Activated CD8-positive, alpha-beta T cell treated with anti-CD3 and anti-CD28 coated beads for 36 hours (primary cell): ENCODE measurements around the gene NKD2. TPM values are rescaled to one million over a fixed set of nuclear protein-coding genes. Genes with fewer than 3 reads are reported as not detected.

Source experiments
- ATAC-seq: fragments of 200-7000 bp; cut with Tn5 transposase; one replicate; pipeline ENCODE4 v1.10.0; 2021; ENCODE audit warnings: mild to moderate bottlenecking, moderate library complexity
- CTCF ChIA-PET: fragments of 350-600 bp; sonication (Branson Sonifier 250); formaldehyde crosslinking; loops from one replicate; lab custom pipeline; 2021; ENCODE audit warnings: antibody characterized with exemption; lab: Charles Lee
- POLR2A ChIA-PET: fragments of 350-600 bp; sonication (Branson Sonifier 250); formaldehyde crosslinking; loops from one replicate; lab custom pipeline; 2021; ENCODE audit warnings: antibody characterized with exemption; lab: Charles Lee
- DNase-seq: peaks from one replicate; pipeline ENCODE4 v3.0.0-alpha.2; 2020
- H3K27ac Mint-ChIP-seq: one replicate; pipeline ENCODE4 v1.8.0; 2021; ENCODE audit warnings: mild to moderate bottlenecking, mixed read lengths
- H3K27me3 Mint-ChIP-seq: one replicate; pipeline ENCODE4 v1.8.0; 2021; ENCODE audit warnings: mixed read lengths
- H3K36me3 Mint-ChIP-seq: one replicate; pipeline ENCODE4 v1.8.0; 2021; ENCODE audit warnings: low read depth, mixed read lengths
- H3K4me1 Mint-ChIP-seq: one replicate; pipeline ENCODE4 v1.8.0; 2021; ENCODE audit warnings: low read depth, mixed read lengths
- H3K4me3 Mint-ChIP-seq: one replicate; pipeline ENCODE4 v1.8.0; 2021; ENCODE audit warnings: mild to moderate bottlenecking, moderate library complexity, mixed read lengths
- H3K9me3 Mint-ChIP-seq: one replicate; pipeline ENCODE4 v1.8.0; 2021; ENCODE audit warnings: mixed read lengths
- CTCF ChIP-seq: fragments of 200-600 bp; IDR thresholded peaks from one replicate; pipeline ENCODE4 v1.8.0; 2022; ENCODE audit warnings: antibody characterized with exemption, mild to moderate bottlenecking
- intact Hi-C: fragments of 100-400 bp; cut with micrococcal nuclease; formaldehyde crosslinking; loops from one replicate; pipeline ENCODE4 v1.10.0; 2022
- total RNA-seq, 2 experiments: library from RNA; stranded (reverse); gene quantifications; one replicate each; pipeline ENCODE4 v1.2.3, GENCODE V29; 2021

NKD2 gene
- total RNA-seq, 2 experiments from 2014 or later, result 1.5 to 2.3 TPM

- H3K36me3 Mint-ChIP-seq, result no peaks in the 10 kb centered on the region
- no peak overlapping the region for H3K27ac Mint-ChIP-seq
- no peak for TF ChIP-seq CTCF
- peaks cover 20% of the 10 kb centered on the region for H3K27me3 Mint-ChIP-seq
- POLR2A ChIA-PET, result no interaction called here
- CTCF ChIA-PET, result no interaction called here
- intact Hi-C loops, result no loop called here
- no peak for ATAC-seq
- DNase-seq, result no peak
- H3K4me3 Mint-ChIP-seq, result no peak overlapping the region
- no peaks in the 10 kb centered on the region for H3K9me3 Mint-ChIP-seq
- H3K4me1 Mint-ChIP-seq, result peaks cover 44% of the 10 kb centered on the region
Observed at GRCh38 chr5:961711-962240, 46.8 kb upstream of the NKD2 start.

- no peak overlapping the region for H3K27ac Mint-ChIP-seq
- ChIA-PET POLR2A (no interaction called here), CTCF (no interaction called here)
- no peak for DNase-seq
- H3K4me3 Mint-ChIP-seq, result no peak overlapping the region
- intact Hi-C loops, result no loop called here
- TF ChIP-seq CTCF, result no peak
- H3K4me1 Mint-ChIP-seq, result peaks cover 38% of the 10 kb centered on the region
- H3K27me3 Mint-ChIP-seq, result peaks cover 20% of the 10 kb centered on the region
- H3K9me3 Mint-ChIP-seq, result no peaks in the 10 kb centered on the region
- no peak for ATAC-seq
- no peaks in the 10 kb centered on the region for H3K36me3 Mint-ChIP-seq
Observed at GRCh38 chr5:962386-962785, 46.2 kb upstream of the NKD2 start.

GRCh38 chr5:962801-963200 is 45.8 kb upstream of the NKD2 start:
- H3K27me3 Mint-ChIP-seq, result peaks cover 24% of the 10 kb centered on the region
- ATAC-seq (no peak), DNase-seq (no peak)
- no peaks in the 10 kb centered on the region for H3K36me3 Mint-ChIP-seq
- intact Hi-C loops, result no loop called here
- no peaks in the 10 kb centered on the region for H3K9me3 Mint-ChIP-seq
- no peak for TF ChIP-seq CTCF
- CTCF ChIA-PET, result no interaction called here
- H3K27ac Mint-ChIP-seq, result no peak overlapping the region
- peaks cover 34% of the 10 kb centered on the region for H3K4me1 Mint-ChIP-seq
- H3K4me3 Mint-ChIP-seq, result no peak overlapping the region
- POLR2A ChIA-PET, result no interaction called here

GRCh38 chr5:963310-963672 is 45.3 kb upstream of the NKD2 start:
- POLR2A ChIA-PET, result interaction anchor here (1.0 to 1.3 kb wide), 2 partner anchors 31 to 142 kb away, joined by 3 to 4 read pairs; no protein-coding TSS in a partner anchor
- TF ChIP-seq CTCF, result no peak
- intact Hi-C loops, result no loop called here
- H3K27ac Mint-ChIP-seq, result peak overlapping the region; percentile 90
- H3K27me3 Mint-ChIP-seq, result peaks cover 27% of the 10 kb centered on the region
- no peak for DNase-seq
- H3K36me3 Mint-ChIP-seq, result no peaks in the 10 kb centered on the region
- CTCF ChIA-PET, result no interaction called here
- H3K4me3 Mint-ChIP-seq, result peak overlapping the region; percentile 59
- peaks cover 32% of the 10 kb centered on the region for H3K4me1 Mint-ChIP-seq
- ATAC-seq, result no peak
- H3K9me3 Mint-ChIP-seq, result no peaks in the 10 kb centered on the region

GRCh38 chr5:963673-964531 is 44.7 kb upstream of the NKD2 start:
- Mint-ChIP-seq H3K4me3 (peak overlapping the region; percentile 59), H3K9me3 (no peaks in the 10 kb centered on the region), H3K36me3 (no peaks in the 10 kb centered on the region), H3K27me3 (peaks cover 33% of the 10 kb centered on the region), H3K27ac (peak overlapping the region; percentile 90), H3K4me1 (peaks cover 36% of the 10 kb centered on the region)
- no peak for TF ChIP-seq CTCF
- intact Hi-C loops, result no loop called here
- CTCF ChIA-PET, result no interaction called here
- POLR2A ChIA-PET, result interaction anchor here (0.9 to 1.3 kb wide), 3 partner anchors 30 to 141 kb away, joined by 3 to 4 read pairs (median 3); no protein-coding TSS in a partner anchor
- peak; percentile 89 for ATAC-seq
- peak; percentile 88 for DNase-seq
